ENCODE results near the gene CDH15.

- no peak for TF ChIP-seq NR3C1 (CRISPR knock-in tag; IDR thresholded peaks at IDR 0.05)
- no peak for TF ChIP-seq FOXK1 (CRISPR knock-in tag; IDR thresholded peaks at IDR 0.05; ENCODE audit: borderline replicate concordance, low read depth)
- TF ChIP-seq, protein P1, sequence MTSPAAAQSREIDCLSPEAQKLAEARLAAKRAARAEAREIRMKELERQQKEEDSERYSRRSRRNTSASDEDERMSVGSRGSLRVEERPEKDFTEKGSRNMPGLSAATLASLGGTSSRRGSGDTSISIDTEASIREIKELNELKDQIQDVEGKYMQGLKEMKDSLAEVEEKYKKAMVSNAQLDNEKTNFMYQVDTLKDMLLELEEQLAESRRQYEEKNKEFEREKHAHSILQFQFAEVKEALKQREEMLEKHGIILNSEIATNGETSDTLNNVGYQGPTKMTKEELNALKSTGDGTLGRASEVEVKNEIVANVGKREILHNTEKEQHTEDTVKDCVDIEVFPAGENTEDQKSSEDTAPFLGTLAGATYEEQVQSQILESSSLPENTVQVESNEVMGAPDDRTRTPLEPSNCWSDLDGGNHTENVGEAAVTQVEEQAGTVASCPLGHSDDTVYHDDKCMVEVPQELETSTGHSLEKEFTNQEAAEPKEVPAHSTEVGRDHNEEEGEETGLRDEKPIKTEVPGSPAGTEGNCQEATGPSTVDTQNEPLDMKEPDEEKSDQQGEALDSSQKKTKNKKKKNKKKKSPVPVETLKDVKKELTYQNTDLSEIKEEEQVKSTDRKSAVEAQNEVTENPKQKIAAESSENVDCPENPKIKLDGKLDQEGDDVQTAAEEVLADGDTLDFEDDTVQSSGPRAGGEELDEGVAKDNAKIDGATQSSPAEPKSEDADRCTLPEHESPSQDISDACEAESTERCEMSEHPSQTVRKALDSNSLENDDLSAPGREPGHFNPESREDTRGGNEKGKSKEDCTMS (CRISPR knock-in tag; conservative IDR thresholded peaks at IDR 0.05), result no peak
- TF ChIP-seq, protein P2, sequence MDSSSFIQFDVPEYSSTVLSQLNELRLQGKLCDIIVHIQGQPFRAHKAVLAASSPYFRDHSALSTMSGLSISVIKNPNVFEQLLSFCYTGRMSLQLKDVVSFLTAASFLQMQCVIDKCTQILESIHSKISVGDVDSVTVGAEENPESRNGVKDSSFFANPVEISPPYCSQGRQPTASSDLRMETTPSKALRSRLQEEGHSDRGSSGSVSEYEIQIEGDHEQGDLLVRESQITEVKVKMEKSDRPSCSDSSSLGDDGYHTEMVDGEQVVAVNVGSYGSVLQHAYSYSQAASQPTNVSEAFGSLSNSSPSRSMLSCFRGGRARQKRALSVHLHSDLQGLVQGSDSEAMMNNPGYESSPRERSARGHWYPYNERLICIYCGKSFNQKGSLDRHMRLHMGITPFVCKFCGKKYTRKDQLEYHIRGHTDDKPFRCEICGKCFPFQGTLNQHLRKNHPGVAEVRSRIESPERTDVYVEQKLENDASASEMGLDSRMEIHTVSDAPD (CRISPR knock-in tag; IDR thresholded peaks at IDR 0.05), result no peak
- no peak for TF ChIP-seq CBX5 (CRISPR knock-in tag; IDR thresholded peaks at IDR 0.05; ENCODE audit: borderline replicate concordance)
- TF ChIP-seq, protein P3, sequence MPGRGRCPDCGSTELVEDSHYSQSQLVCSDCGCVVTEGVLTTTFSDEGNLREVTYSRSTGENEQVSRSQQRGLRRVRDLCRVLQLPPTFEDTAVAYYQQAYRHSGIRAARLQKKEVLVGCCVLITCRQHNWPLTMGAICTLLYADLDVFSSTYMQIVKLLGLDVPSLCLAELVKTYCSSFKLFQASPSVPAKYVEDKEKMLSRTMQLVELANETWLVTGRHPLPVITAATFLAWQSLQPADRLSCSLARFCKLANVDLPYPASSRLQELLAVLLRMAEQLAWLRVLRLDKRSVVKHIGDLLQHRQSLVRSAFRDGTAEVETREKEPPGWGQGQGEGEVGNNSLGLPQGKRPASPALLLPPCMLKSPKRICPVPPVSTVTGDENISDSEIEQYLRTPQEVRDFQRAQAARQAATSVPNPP (CRISPR knock-in tag; IDR thresholded peaks at IDR 0.05), result no peak
- TF ChIP-seq, protein P4, sequence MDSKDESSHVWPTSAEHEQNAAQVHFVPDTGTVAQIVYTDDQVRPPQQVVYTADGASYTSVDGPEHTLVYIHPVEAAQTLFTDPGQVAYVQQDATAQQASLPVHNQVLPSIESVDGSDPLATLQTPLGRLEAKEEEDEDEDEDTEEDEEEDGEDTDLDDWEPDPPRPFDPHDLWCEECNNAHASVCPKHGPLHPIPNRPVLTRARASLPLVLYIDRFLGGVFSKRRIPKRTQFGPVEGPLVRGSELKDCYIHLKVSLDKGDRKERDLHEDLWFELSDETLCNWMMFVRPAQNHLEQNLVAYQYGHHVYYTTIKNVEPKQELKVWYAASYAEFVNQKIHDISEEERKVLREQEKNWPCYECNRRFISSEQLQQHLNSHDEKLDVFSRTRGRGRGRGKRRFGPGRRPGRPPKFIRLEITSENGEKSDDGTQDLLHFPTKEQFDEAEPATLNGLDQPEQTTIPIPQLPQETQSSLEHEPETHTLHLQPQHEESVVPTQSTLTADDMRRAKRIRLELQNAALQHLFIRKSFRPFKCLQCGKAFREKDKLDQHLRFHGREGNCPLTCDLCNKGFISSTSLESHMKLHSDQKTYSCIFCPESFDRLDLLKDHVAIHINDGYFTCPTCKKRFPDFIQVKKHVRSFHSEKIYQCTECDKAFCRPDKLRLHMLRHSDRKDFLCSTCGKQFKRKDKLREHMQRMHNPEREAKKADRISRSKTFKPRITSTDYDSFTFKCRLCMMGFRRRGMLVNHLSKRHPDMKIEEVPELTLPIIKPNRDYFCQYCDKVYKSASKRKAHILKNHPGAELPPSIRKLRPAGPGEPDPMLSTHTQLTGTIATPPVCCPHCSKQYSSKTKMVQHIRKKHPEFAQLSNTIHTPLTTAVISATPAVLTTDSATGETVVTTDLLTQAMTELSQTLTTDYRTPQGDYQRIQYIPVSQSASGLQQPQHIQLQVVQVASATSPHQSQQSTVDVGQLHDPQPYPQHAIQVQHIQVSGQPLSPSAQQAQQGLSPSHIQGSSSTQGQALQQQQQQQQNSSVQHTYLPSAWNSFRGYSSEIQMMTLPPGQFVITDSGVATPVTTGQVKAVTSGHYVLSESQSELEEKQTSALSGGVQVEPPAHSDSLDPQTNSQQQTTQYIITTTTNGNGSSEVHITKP (CRISPR knock-in tag; IDR thresholded peaks at IDR 0.05; ENCODE audit: low read depth), result no peak
- TF ChIP-seq, protein P5, sequence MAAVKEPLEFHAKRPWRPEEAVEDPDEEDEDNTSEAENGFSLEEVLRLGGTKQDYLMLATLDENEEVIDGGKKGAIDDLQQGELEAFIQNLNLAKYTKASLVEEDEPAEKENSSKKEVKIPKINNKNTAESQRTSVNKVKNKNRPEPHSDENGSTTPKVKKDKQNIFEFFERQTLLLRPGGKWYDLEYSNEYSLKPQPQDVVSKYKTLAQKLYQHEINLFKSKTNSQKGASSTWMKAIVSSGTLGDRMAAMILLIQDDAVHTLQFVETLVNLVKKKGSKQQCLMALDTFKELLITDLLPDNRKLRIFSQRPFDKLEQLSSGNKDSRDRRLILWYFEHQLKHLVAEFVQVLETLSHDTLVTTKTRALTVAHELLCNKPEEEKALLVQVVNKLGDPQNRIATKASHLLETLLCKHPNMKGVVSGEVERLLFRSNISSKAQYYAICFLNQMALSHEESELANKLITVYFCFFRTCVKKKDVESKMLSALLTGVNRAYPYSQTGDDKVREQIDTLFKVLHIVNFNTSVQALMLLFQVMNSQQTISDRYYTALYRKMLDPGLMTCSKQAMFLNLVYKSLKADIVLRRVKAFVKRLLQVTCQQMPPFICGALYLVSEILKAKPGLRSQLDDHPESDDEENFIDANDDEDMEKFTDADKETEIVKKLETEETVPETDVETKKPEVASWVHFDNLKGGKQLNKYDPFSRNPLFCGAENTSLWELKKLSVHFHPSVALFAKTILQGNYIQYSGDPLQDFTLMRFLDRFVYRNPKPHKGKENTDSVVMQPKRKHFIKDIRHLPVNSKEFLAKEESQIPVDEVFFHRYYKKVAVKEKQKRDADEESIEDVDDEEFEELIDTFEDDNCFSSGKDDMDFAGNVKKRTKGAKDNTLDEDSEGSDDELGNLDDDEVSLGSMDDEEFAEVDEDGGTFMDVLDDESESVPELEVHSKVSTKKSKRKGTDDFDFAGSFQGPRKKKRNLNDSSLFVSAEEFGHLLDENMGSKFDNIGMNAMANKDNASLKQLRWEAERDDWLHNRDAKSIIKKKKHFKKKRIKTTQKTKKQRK (IDR thresholded peaks at IDR 0.05; ENCODE audit: low read length), result no peak
- no peak for TF ChIP-seq CTCF (CRISPR knock-in tag; IDR thresholded peaks at IDR 0.05)
- no peak for TF ChIP-seq MZF1 (CRISPR knock-in tag; IDR thresholded peaks at IDR 0.05; ENCODE audit: borderline replicate concordance)
- TF ChIP-seq ZBTB1 (CRISPR knock-in tag; IDR thresholded peaks at IDR 0.05; ENCODE audit: borderline replicate concordance), result no peak
- TF ChIP-seq, protein P6, sequence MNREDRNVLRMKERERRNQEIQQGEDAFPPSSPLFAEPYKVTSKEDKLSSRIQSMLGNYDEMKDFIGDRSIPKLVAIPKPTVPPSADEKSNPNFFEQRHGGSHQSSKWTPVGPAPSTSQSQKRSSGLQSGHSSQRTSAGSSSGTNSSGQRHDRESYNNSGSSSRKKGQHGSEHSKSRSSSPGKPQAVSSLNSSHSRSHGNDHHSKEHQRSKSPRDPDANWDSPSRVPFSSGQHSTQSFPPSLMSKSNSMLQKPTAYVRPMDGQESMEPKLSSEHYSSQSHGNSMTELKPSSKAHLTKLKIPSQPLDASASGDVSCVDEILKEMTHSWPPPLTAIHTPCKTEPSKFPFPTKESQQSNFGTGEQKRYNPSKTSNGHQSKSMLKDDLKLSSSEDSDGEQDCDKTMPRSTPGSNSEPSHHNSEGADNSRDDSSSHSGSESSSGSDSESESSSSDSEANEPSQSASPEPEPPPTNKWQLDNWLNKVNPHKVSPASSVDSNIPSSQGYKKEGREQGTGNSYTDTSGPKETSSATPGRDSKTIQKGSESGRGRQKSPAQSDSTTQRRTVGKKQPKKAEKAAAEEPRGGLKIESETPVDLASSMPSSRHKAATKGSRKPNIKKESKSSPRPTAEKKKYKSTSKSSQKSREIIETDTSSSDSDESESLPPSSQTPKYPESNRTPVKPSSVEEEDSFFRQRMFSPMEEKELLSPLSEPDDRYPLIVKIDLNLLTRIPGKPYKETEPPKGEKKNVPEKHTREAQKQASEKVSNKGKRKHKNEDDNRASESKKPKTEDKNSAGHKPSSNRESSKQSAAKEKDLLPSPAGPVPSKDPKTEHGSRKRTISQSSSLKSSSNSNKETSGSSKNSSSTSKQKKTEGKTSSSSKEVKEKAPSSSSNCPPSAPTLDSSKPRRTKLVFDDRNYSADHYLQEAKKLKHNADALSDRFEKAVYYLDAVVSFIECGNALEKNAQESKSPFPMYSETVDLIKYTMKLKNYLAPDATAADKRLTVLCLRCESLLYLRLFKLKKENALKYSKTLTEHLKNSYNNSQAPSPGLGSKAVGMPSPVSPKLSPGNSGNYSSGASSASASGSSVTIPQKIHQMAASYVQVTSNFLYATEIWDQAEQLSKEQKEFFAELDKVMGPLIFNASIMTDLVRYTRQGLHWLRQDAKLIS (CRISPR knock-in tag; IDR thresholded peaks at IDR 0.05), result no peak
Measured at GRCh38 chr16:89135166-89135565, 36.4 kb upstream of the CDH15 start.
